SK-N-SH treated with all-trans-retinoic acid at 6 μM for 48 hours (cell line): Measurements from ENCODE around the gene PFAS.

ENCODE experiments used
- BACH2 ChIP-seq: fragments of 250-450 bp; sonication (Bioruptor Pico); IDR thresholded peaks from 2 replicates; pipeline ENCODE4 v1.9.0; 2021; ENCODE audit warnings: mild to moderate bottlenecking, borderline replicate concordance
- OSR1 ChIP-seq: fragments of 250-450 bp; sonication (Bioruptor Pico); IDR thresholded peaks from 2 replicates; pipeline ENCODE4 v1.8.0; 2022; ENCODE audit warnings: moderate library complexity, mild to moderate bottlenecking, inconsistent platforms
- PPARA ChIP-seq: fragments of 250-450 bp; sonication (Bioruptor Pico); IDR thresholded peaks from 2 replicates; pipeline ENCODE4 v1.5.0; 2020; ENCODE audit warnings: mild to moderate bottlenecking, borderline replicate concordance
- ZFP3 ChIP-seq: fragments of 250-450 bp; sonication (Bioruptor Pico); IDR thresholded peaks from 2 replicates; pipeline ENCODE4 v1.5.0; 2020; ENCODE audit warnings: mild to moderate bottlenecking, moderate library complexity
- ZFP30 ChIP-seq: fragments of 450-650 bp; formaldehyde crosslinking; IDR thresholded peaks from 2 replicates; pipeline ENCODE4 v1.5.0; 2022; ENCODE audit warnings: mild to moderate bottlenecking, moderate library complexity
- TF ChIP-seq, protein P1 (sequence below): fragments of 250-450 bp; sonication (Bioruptor Pico); IDR thresholded peaks from 2 replicates; pipeline ENCODE4 v1.5.1; 2021; ENCODE audit warnings: mild to moderate bottlenecking, moderate library complexity
- TF ChIP-seq, protein P2 (sequence below): fragments of 250-450 bp; sonication (Bioruptor Pico); IDR thresholded peaks from 2 replicates; pipeline ENCODE4 v1.5.0; 2020; ENCODE audit warnings: mild to moderate bottlenecking, moderate library complexity

DNA sequence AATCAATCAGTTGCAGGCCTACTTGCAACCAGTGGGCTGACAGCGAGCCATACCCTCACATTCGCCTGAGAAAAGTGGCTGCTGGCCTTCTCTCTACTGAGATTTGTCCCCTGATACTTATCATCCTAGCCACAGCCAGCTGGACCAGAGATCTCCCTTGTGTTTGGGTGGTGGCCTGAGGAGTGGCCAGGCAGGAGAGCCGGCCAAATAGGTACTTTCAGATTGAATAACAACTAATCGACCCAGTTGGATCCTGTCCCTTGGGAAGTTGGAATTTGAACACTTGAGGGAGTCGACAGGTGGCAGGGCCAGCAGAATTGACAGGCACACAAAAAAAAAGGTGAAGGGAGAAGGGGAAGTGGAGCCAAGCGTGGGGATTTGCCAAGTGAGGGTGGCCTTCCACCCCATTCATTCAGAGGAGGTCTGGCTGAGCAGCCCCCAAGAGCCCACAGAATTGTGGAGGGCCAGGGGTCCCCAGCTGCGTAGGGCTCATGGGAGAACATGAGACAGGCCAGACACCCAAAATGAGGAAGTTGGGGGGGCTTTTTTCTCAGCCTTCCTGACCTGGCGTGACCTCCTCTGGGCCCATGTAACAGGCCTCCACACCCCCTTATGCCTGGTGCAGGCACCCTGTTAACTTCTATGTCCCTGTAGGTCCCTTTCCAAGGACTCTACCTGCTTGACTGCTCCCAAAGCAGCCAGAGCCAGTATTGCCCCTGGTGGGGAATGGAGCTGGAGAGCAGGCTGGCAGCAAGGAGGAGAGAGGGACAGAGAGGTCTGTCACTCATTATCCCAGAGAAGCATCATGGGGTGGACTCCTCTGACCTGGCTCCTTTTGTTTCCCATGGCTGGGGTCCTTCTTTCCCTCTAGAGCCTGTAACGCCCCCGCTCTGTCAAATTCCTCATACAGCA lies 36.4 kb downstream of the PFAS start:
- TF ChIP-seq PPARA (no peak), ZFP3 (CRISPR knock-in tag) (no peak), OSR1 (CRISPR knock-in tag) (no peak), ZFP30 (CRISPR knock-in tag) (no peak), BACH2 (no peak)
- TF ChIP-seq, protein P1, sequence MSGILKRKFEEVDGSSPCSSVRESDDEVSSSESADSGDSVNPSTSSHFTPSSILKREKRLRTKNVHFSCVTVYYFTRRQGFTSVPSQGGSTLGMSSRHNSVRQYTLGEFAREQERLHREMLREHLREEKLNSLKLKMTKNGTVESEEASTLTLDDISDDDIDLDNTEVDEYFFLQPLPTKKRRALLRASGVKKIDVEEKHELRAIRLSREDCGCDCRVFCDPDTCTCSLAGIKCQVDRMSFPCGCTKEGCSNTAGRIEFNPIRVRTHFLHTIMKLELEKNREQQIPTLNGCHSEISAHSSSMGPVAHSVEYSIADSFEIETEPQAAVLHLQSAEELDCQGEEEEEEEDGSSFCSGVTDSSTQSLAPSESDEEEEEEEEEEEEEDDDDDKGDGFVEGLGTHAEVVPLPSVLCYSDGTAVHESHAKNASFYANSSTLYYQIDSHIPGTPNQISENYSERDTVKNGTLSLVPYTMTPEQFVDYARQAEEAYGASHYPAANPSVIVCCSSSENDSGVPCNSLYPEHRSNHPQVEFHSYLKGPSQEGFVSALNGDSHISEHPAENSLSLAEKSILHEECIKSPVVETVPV = no peak
- TF ChIP-seq, protein P2, sequence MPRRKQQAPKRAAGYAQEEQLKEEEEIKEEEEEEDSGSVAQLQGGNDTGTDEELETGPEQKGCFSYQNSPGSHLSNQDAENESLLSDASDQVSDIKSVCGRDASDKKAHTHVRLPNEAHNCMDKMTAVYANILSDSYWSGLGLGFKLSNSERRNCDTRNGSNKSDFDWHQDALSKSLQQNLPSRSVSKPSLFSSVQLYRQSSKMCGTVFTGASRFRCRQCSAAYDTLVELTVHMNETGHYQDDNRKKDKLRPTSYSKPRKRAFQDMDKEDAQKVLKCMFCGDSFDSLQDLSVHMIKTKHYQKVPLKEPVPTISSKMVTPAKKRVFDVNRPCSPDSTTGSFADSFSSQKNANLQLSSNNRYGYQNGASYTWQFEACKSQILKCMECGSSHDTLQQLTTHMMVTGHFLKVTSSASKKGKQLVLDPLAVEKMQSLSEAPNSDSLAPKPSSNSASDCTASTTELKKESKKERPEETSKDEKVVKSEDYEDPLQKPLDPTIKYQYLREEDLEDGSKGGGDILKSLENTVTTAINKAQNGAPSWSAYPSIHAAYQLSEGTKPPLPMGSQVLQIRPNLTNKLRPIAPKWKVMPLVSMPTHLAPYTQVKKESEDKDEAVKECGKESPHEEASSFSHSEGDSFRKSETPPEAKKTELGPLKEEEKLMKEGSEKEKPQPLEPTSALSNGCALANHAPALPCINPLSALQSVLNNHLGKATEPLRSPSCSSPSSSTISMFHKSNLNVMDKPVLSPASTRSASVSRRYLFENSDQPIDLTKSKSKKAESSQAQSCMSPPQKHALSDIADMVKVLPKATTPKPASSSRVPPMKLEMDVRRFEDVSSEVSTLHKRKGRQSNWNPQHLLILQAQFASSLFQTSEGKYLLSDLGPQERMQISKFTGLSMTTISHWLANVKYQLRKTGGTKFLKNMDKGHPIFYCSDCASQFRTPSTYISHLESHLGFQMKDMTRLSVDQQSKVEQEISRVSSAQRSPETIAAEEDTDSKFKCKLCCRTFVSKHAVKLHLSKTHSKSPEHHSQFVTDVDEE (CRISPR knock-in tag) = no peak
